Kidney (tissue), 14 donors: ENCODE results near the gene U2SURP. TPM values are rescaled to one million over a fixed set of nuclear protein-coding genes. Genes with fewer than 3 reads are reported as not detected.

Experiments
- DNase-seq, 5 donors: peaks; one replicate each; pipeline ENCODE4 v3.0.0-alpha.2; 2013 to 2020
- FAIRE-seq: peaks from 2 replicates; lab custom pipeline; 2012; peaks lifted over from hg19 to GRCh38; lab: Jason Lieb, UNC
- H3K27ac ChIP-seq, 2 donors: one replicate each; pipeline ENCODE4 v1.7.0; 2013; ENCODE audit warnings: low read depth in 2 of 2, low read length in 2 of 2, inconsistent platforms in 1 of 2
- H3K27me3 ChIP-seq: one replicate; pipeline ENCODE4 v1.7.1; 2013; ENCODE audit warnings: low read length, inconsistent platforms; ENCODE audit not compliant: control insufficient read depth, insufficient read depth
- H3K36me3 ChIP-seq, 3 donors: one replicate each; pipeline versions ENCODE4 v1.7.0 to v1.7.1; 2013; ENCODE audit warnings: low read length in 3 of 3, control low read depth in 1 of 3, inconsistent platforms in 1 of 3; ENCODE audit not compliant: insufficient read depth in 3 of 3, control insufficient read depth in 2 of 3
- H3K4me1 ChIP-seq, 3 donors: one replicate each; pipeline versions ENCODE4 v1.7.0 to v1.7.1; 2013; ENCODE audit warnings: low read length in 3 of 3, inconsistent platforms in 1 of 3, low read depth in 1 of 3; ENCODE audit not compliant: control insufficient read depth in 2 of 3, insufficient read depth in 2 of 3
- H3K4me3 ChIP-seq, 3 donors: one replicate each; pipeline versions ENCODE4 v1.7.0 to v1.8.1; 2013; ENCODE audit warnings: low read length in 3 of 3, control low read depth in 1 of 3, inconsistent platforms in 1 of 3
- H3K9ac ChIP-seq, 3 donors: one replicate each; pipeline versions ENCODE4 v1.7.0 to v1.7.1; 2013; ENCODE audit warnings: low read length in 3 of 3, control low read depth in 1 of 3, inconsistent platforms in 1 of 3
- H3K9me3 ChIP-seq, 3 donors: one replicate each; pipeline versions ENCODE4 v1.7.0 to v1.7.1; 2013; ENCODE audit warnings: low read length in 3 of 3, control low read depth in 1 of 3, inconsistent platforms in 1 of 3; ENCODE audit not compliant: control insufficient read depth in 2 of 3, insufficient read depth in 1 of 3
- intact Hi-C: fragments of 100-400 bp; cut with DNase I; formaldehyde crosslinking; loops from one replicate; pipeline ENCODE4 v1.11.1; 2022
- polyA plus RNA-seq: library from polyadenylated mRNA; stranded (reverse); fragments of 350-450 nt; fragmentation: Illumina TruSeq; extraction: RNeasy Lipid Tissue Mini Kit (QIAGEN cat#74804); gene quantifications from one replicate; pipeline ENCODE4 v1.2.3, GENCODE V29; 2014; ENCODE audit warnings: low read depth, low replicate concordance; ENCODE audit not compliant: insufficient read depth
- total RNA-seq: library from RNA; stranded (reverse); fragmentation: NEBNext Ultra II Directional; extraction: Animal tissue kit (Norgen Biotek cat#: 25700); gene quantifications from one replicate; pipeline ENCODE4 v1.2.1, GENCODE V29; 2021
- TF ChIP-seq, protein P1 (sequence below): IDR thresholded peaks from 3 replicates; pipeline ENCODE4 v1.5.1; 2012; ENCODE audit warnings: mild to moderate bottlenecking, moderate library complexity, borderline replicate concordance; ENCODE audit not compliant: insufficient read depth; ENCODE audit errors: extremely low read depth
- donor health status: control.
- donor health status: control.
- donor health status: control.
- donor health status: control.
- donor health status: control.
- donor health status: DM: yes; HTN: yes; CAD: no.
- donor health status: Normal renal cell carcinoma (clear cell type).

Gene U2SURP
- total and polyA plus RNA-seq, 2 donors from 2014 or later: 23.0 to 97.7 TPM

GRCh38 chr3:143004823-143005222, 3.5 kb downstream of the U2SURP start:
- DNase-seq: no peak
- FAIRE-seq: no peak
- TF ChIP-seq, protein P1, sequence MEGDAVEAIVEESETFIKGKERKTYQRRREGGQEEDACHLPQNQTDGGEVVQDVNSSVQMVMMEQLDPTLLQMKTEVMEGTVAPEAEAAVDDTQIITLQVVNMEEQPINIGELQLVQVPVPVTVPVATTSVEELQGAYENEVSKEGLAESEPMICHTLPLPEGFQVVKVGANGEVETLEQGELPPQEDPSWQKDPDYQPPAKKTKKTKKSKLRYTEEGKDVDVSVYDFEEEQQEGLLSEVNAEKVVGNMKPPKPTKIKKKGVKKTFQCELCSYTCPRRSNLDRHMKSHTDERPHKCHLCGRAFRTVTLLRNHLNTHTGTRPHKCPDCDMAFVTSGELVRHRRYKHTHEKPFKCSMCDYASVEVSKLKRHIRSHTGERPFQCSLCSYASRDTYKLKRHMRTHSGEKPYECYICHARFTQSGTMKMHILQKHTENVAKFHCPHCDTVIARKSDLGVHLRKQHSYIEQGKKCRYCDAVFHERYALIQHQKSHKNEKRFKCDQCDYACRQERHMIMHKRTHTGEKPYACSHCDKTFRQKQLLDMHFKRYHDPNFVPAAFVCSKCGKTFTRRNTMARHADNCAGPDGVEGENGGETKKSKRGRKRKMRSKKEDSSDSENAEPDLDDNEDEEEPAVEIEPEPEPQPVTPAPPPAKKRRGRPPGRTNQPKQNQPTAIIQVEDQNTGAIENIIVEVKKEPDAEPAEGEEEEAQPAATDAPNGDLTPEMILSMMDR: no peak
- no peaks in the 10 kb centered on the region for H3K9me3 ChIP-seq
- no peak overlapping the region for H3K27ac ChIP-seq
- H3K4me1 ChIP-seq: peaks cover 0 to 13% (median 8%) of the 10 kb centered on the region in 3 donors
- no peaks in the 10 kb centered on the region for H3K27me3 ChIP-seq
- H3K36me3 ChIP-seq: no peaks in the 10 kb centered on the region
- H3K4me3 ChIP-seq: no peak overlapping the region
- no peak overlapping the region for H3K9ac ChIP-seq
- intact Hi-C loops: no loop called here

GRCh38 chr3:143010024-143010423, 8.7 kb downstream of the U2SURP start:
- no peak for DNase-seq
- H3K27ac ChIP-seq: no peak overlapping the region
- H3K4me1 ChIP-seq: no peaks in the 10 kb centered on the region

GRCh38 chr3:143011705-143012104, 10.3 kb downstream of the U2SURP start:
- Histone ChIP-seq H3K9me3 (no peaks in the 10 kb centered on the region), H3K27me3 (no peaks in the 10 kb centered on the region), H3K27ac (no peak overlapping the region), H3K4me3 (no peak overlapping the region), H3K36me3 (peaks cover 0 to 6% (median 2%) of the 10 kb centered on the region in 3 donors), H3K9ac (no peak overlapping the region), H3K4me1 (no peaks in the 10 kb centered on the region)
- intact Hi-C loops: no loop called here
- FAIRE-seq: no peak
- TF ChIP-seq, protein P1: no peak
- no peak for DNase-seq

More at GRCh38 chr3:143010024-143010423, 8.7 kb downstream of the U2SURP start:
- no peak overlapping the region for H3K4me3 ChIP-seq
- no peak overlapping the region for H3K9ac ChIP-seq
- TF ChIP-seq, protein P1: no peak
- H3K27me3 ChIP-seq: no peaks in the 10 kb centered on the region
- H3K9me3 ChIP-seq: no peaks in the 10 kb centered on the region
- no peak for FAIRE-seq
- intact Hi-C loops: no loop called here
- peaks cover 0 to 6% (median 2%) of the 10 kb centered on the region in 3 donors for H3K36me3 ChIP-seq

DNA sequence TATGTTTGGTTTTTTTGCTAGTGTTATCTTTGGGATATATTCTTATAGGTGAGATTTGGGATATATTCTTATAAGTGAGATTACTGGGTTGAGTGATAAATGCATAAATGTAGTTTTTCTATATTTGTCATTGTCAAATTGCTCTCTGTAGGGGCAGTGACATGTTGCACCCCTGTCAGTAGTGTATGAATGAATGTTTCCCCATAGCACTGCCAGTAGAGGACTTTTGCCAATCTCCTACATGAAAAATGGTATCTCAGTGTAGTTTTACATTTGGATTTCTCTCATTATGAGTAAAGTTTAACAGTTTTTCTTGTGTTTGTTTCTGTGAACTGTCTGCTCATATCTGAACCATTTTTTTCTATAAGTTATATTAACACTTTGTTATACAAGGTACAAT, 13.6 kb downstream of the U2SURP start:
- H3K4me1 ChIP-seq: no peaks in the 10 kb centered on the region
- no peak for DNase-seq
- H3K27ac ChIP-seq: no peak overlapping the region
- intact Hi-C loops: no loop called here
- no peaks in the 10 kb centered on the region for H3K27me3 ChIP-seq
- FAIRE-seq: no peak
- peaks cover 6 to 15% (median 7%) of the 10 kb centered on the region in 3 donors for H3K36me3 ChIP-seq
- H3K9me3 ChIP-seq: no peaks in the 10 kb centered on the region
- H3K4me3 ChIP-seq: no peak overlapping the region
- TF ChIP-seq, protein P1: no peak
- no peak overlapping the region for H3K9ac ChIP-seq
